Chondrocyte (in vitro differentiated cells): ENCODE data around the gene PRR5L. TPM values are rescaled to one million over a fixed set of nuclear protein-coding genes. Genes with fewer than 3 reads are reported as not detected.
A peak's percentile ranks its signal among the peaks of the same experiment; 100 is the strongest.

ENCODE experiments used
- DNase-seq: peaks from one replicate; pipeline ENCODE4 v3.0.0; 2021; ENCODE audit warnings: mixed read lengths, low spot score
- H3K27ac Mint-ChIP-seq: one replicate; pipeline ENCODE4 v1.8.0; 2021; ENCODE audit warnings: mild to moderate bottlenecking, moderate library complexity, mixed read lengths; ENCODE audit not compliant: unreplicated experiment
- H3K27me3 Mint-ChIP-seq: 2 replicates; pipeline ENCODE4 v1.8.0; 2021; ENCODE audit warnings: low read depth, mixed read lengths
- H3K36me3 Mint-ChIP-seq: 2 replicates; pipeline ENCODE4 v1.8.0; 2021; ENCODE audit warnings: low read depth, mixed read lengths
- H3K4me1 Mint-ChIP-seq: 2 replicates; pipeline ENCODE4 v1.8.0; 2021; ENCODE audit warnings: low read depth, mild to moderate bottlenecking, mixed read lengths
- H3K4me3 Mint-ChIP-seq: one replicate; pipeline ENCODE4 v1.8.0; 2021; ENCODE audit warnings: mild to moderate bottlenecking, moderate library complexity, mixed read lengths; ENCODE audit not compliant: unreplicated experiment
- H3K9me3 Mint-ChIP-seq: 2 replicates; pipeline ENCODE4 v1.8.0; 2021; ENCODE audit warnings: low read depth, mixed read lengths
- CTCF ChIP-seq: fragments of 200-600 bp; sonication (generic); IDR thresholded peaks from 2 replicates; pipeline ENCODE4 v1.5.0; 2021; ENCODE audit warnings: antibody characterized with exemption, mild to moderate bottlenecking, moderate library complexity
- total RNA-seq: library from RNA; stranded (reverse); gene quantifications from 3 replicates; pipeline ENCODE4 v1.2.1, GENCODE V29; 2021

Gene PRR5L
- total RNA-seq, 1 donor from 2014 or later, result 50.7 TPM

GRCh38 chr11:36389811-36390210, 93.7 kb downstream of the PRR5L start:
- Mint-ChIP-seq H3K4me1 (peaks cover 60% of the 10 kb centered on the region), H3K4me3 (no peak overlapping the region), H3K27ac (peak overlapping the region; percentile 73), H3K27me3 (no peaks in the 10 kb centered on the region), H3K36me3 (peaks cover 14% of the 10 kb centered on the region), H3K9me3 (no peaks in the 10 kb centered on the region)
- no peak for TF ChIP-seq CTCF
- no peak for DNase-seq

- Mint-ChIP-seq H3K27me3 (no peaks in the 10 kb centered on the region), H3K27ac (peak overlapping the region; percentile 90), H3K4me3 (no peak overlapping the region), H3K9me3 (no peaks in the 10 kb centered on the region), H3K4me1 (peaks cover 49% of the 10 kb centered on the region), H3K36me3 (peaks cover 16% of the 10 kb centered on the region)
- DNase-seq, result no peak
- TF ChIP-seq CTCF, result peak; percentile 19
Measured at GRCh38 chr11:36390963-36391471, 94.9 kb downstream of the PRR5L start.

- no peak for TF ChIP-seq CTCF
- peaks cover 19% of the 10 kb centered on the region for H3K36me3 Mint-ChIP-seq
- H3K27me3 Mint-ChIP-seq, result no peaks in the 10 kb centered on the region
- H3K4me1 Mint-ChIP-seq, result peaks cover 42% of the 10 kb centered on the region
- no peak overlapping the region for H3K4me3 Mint-ChIP-seq
- H3K27ac Mint-ChIP-seq, result no peak overlapping the region
- no peaks in the 10 kb centered on the region for H3K9me3 Mint-ChIP-seq
- DNase-seq, result no peak
Measured at GRCh38 chr11:36392196-36392595, 96.1 kb downstream of the PRR5L start.

GRCh38 chr11:36394056-36394455, 98.0 kb downstream of the PRR5L start:
- peaks cover 26% of the 10 kb centered on the region for H3K36me3 Mint-ChIP-seq
- DNase-seq, result no peak
- TF ChIP-seq CTCF, result no peak
- peaks cover 38% of the 10 kb centered on the region for H3K4me1 Mint-ChIP-seq
- no peak overlapping the region for H3K27ac Mint-ChIP-seq
- H3K27me3 Mint-ChIP-seq, result no peaks in the 10 kb centered on the region
- no peak overlapping the region for H3K4me3 Mint-ChIP-seq
- H3K9me3 Mint-ChIP-seq, result no peaks in the 10 kb centered on the region

- H3K4me3 Mint-ChIP-seq, result no peak overlapping the region
- H3K27me3 Mint-ChIP-seq, result no peaks in the 10 kb centered on the region
- H3K9me3 Mint-ChIP-seq, result no peaks in the 10 kb centered on the region
- no peak for DNase-seq
- H3K27ac Mint-ChIP-seq, result no peak overlapping the region
- H3K4me1 Mint-ChIP-seq, result peaks cover 31% of the 10 kb centered on the region
- no peak for TF ChIP-seq CTCF
- peaks cover 30% of the 10 kb centered on the region for H3K36me3 Mint-ChIP-seq
Measured at GRCh38 chr11:36394926-36395325, 98.8 kb downstream of the PRR5L start.
